ENCODE data around the gene NR1H4. TPM values are rescaled to one million over a fixed set of nuclear protein-coding genes. Genes with fewer than 3 reads are reported as not detected.
A peak's percentile ranks its signal among the peaks of the same experiment; 100 is the strongest.
"Not testable (repeated sequence)": the region's sequence is repeated elsewhere in the genome, so short reads cannot be mapped to it uniquely, and the experiment has no call there.

Gene NR1H4
- total RNA-seq, 1 donor from 2014 or later, result 45.8 TPM

- no peak for DNase-seq (ENCODE audit: low spot score)
Observed at GRCh38 chr12:100473050-100473715, 483 bp upstream of the NR1H4 start.

GRCh38 chr12:100474617-100475016 lies 951 bp downstream of the NR1H4 start:
- no peak for DNase-seq (ENCODE audit: low spot score)

DNA sequence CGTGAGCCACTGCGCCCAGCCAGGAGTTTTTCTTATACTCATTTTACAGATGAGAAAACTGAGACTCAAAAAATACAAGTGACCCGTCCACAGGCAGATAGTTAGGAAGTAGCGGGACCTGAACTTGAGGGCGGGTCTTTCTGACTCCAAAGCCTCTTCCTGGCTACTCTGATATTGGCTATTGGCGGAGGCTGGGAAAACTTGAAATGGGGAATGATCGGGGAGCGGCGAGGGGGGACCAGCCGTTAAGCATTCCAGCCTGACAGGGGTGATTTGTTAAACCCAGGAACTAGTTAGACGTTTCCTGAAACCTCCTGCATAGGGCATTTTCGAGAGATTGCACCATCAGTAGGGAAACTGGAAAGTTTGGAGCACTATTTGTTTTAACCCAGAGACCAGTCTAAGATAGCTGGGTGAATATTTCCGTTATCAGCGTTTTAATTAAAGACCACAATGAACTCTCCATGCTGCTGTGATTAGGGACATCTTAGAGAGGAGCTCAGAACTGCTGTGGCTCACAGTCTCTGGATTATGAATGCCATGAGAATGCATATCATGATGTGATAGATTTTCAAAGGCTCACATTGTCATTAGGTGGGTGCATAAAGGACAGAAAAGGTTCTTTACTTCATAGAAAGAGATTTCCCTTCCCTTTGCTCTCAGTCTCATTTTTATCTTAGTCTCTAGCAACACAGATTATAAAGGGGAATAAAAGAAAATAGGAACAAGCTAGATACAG lies 2.5 kb downstream of the NR1H4 start:
- DNase-seq (ENCODE audit: low spot score), result no peak

GRCh38 chr12:100481021-100481420 lies 7.4 kb downstream of the NR1H4 start:
- no peak for DNase-seq (ENCODE audit: low spot score)

- no peak for DNase-seq (ENCODE audit: low spot score)
Observed at GRCh38 chr12:100484183-100484886, 10.7 kb downstream of the NR1H4 start.

- no peak for DNase-seq (ENCODE audit: low spot score)
Observed at GRCh38 chr12:100484891-100485471, 11.3 kb downstream of the NR1H4 start.

DNA sequence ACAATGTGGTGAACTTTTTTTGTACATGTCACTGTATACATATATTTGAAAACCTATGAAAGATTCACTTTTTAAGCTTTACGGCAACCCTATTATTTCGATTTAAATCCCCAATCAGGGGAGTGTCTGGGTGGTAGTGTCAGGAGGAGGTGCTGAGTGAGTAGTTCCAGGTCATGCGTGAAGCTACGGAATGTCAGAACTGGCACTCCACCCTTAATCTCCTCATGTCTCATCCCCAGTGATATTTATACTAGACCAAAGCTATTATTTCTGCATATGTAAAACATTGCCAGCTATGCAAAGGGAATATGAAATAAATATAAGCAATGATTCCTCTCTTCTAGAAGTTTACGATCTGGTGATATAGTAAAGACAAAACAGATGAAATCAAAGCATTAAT lies 12.3 kb downstream of the NR1H4 start:
- DNase-seq (ENCODE audit: low spot score), result no peak

- DNase-seq (ENCODE audit: low spot score), result no peak
Observed at GRCh38 chr12:100489251-100489820, 15.7 kb downstream of the NR1H4 start.

DNA sequence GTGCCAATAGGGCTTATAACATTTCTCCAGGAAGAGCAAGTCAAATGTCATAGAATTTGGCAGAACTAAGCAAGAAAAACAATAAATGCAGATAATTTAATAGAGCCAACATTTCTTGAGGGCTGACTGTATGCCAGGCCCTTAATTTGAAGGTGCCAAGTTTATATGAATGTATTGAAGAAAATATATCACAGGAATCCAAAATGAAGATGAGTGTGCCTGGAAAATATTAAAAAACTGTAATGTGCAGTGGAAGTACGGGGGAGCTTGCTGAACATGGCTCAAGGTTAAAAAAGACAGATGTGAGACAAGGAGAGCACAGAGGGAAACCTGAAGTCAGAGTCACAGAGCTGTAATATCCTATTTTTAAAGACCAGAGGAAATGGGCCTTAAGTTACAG lies 16.4 kb downstream of the NR1H4 start:
- DNase-seq (ENCODE audit: low spot score), result no peak

DNA sequence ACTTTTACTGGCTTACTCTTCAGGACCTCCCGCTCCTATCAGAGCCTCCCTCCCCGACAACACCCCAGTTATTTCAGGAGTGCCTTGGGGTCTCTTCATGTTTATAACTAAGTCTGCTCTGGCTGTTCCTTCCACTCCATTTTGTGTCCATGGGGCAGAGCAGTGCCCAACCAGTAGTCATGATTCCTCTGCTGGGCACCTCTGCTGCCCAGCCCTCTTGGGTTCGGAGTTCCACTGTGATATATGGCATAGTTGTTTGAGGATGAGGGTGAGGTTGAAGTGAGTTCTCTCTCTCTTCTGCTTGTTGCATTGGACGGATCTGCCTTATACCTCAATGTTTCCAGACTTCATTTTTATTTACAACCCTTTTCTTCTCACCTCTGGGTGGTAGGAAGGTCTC lies 17.4 kb downstream of the NR1H4 start:
- no peak for DNase-seq (ENCODE audit: low spot score)

- no peak for DNase-seq (ENCODE audit: low spot score)
Observed at GRCh38 chr12:100493396-100494012, 19.8 kb downstream of the NR1H4 start.

DNA sequence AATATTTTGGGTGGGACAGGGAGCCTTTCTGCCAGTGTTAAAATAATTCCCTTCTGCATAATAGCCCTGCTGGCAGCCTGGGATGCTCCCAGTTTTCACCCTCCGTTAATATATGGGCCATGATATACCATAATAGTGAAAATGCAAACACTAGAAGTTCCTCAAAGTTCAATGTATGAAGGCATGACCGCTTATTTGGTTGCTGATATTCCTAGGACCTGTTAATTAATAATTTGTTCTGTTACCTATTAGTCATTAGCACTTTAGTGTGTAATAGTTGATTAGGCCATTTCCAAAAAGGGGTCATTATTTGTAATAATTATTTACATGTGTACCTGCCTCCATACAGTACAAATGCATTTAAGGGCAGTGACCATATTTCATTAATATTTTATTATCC lies 20.4 kb downstream of the NR1H4 start:
- no peak for DNase-seq (ENCODE audit: low spot score)

DNA sequence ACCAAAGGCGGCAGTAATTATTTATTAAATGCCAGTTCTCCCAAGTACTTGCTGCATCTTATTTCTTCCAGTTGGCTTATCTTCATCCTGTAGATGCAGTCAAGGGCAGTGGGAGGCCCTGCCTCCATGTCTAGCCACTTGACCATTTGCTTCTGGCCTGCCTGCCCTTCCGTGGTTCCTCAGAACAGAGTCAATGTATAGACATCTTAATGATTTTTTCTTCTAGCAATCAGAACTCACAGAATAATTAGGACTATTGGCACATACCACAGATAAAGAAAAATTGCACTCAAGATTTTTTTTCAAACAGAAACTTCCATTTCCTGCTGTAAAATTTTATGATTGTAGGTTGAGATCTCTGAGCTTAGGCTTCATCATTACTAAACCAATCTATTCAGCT lies 20.9 kb downstream of the NR1H4 start:
- no peak for DNase-seq (ENCODE audit: low spot score)

- DNase-seq (ENCODE audit: low spot score), result no peak
Observed at GRCh38 chr12:100497105-100497795, 23.6 kb downstream of the NR1H4 start.

GRCh38 chr12:100498141-100498540 lies 24.5 kb downstream of the NR1H4 start:
- DNase-seq (ENCODE audit: low spot score), result no peak

DNA sequence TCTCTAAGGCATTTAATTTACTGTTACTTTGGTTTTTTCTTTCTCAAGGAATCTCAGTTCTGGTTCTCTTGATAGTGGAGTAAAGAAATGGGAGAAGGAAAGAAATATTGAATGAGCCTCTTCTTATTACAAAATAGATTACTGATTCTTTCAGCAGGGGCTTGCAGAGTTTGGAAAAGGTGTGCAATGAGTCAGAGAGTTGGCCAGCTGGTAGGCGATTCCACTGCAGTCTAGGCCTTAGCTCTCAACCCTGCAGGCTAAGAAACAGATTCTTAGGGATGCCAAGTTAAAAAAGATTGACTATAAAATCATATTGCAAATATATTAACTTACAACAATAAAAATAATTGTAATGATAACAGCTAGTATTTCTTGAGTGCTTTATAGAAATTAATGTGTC lies 25.8 kb downstream of the NR1H4 start:
- DNase-seq (ENCODE audit: low spot score), result no peak

- not testable (repeated sequence) for DNase-seq (ENCODE audit: low spot score)
Observed at GRCh38 chr12:100502718-100503117, 29.1 kb downstream of the NR1H4 start.

DNA sequence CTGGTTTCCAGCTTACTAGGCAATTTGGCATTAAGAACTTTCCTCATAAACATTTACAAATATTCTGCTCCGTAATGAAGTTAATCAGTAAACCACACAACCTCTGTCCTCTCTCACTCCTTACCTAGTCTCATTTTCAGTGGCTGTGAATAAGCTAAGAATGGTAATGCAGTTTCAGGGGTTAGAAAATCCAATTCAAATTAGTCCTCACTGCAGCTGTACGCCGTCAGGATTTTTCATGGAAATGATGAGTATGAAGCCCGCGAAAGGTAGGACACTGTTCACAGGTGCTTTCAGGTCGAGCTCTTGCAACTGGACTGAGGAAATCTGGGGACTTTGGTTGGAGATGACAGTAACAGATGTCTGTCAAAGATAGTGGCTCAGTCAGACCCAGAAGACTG lies 29.6 kb downstream of the NR1H4 start:
- no peak for DNase-seq (ENCODE audit: low spot score)

- DNase-seq (ENCODE audit: low spot score), result peak; percentile 80
Observed at GRCh38 chr12:100504804-100505203, 31.1 kb downstream of the NR1H4 start.

- no peak for DNase-seq (ENCODE audit: low spot score)
Observed at GRCh38 chr12:100508751-100509150, 35.1 kb downstream of the NR1H4 start.

DNA sequence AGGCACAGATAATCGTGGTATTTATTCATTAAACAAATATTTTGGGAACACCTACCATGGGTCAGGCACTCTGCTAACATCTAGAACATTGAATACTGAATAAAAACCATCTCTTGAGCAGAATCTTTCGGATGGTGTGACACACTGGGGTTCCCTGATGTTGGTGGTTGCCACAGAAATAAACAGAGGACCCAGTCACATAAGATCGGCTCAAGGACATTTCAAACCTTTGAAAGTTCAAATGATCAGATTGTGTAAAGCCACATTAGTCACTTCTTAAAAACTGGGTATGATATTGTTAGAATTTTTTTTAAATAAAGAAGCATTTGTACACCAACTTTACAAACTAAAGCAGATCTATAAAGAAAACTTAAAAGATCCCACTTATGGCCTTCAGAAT lies 39.0 kb downstream of the NR1H4 start:
- no peak for DNase-seq (ENCODE audit: low spot score)

All from mucosa of gallbladder (tissue), 1 donor.